ENCODE data around the gene SUPT6H. TPM values are rescaled to one million over a fixed set of nuclear protein-coding genes. Genes with fewer than 3 reads are reported as not detected.

The SUPT6H gene
- polyA plus RNA-seq, 1 of the 3 experiments (the other 2 are of a cell fraction): 26.9 TPM

DNA sequence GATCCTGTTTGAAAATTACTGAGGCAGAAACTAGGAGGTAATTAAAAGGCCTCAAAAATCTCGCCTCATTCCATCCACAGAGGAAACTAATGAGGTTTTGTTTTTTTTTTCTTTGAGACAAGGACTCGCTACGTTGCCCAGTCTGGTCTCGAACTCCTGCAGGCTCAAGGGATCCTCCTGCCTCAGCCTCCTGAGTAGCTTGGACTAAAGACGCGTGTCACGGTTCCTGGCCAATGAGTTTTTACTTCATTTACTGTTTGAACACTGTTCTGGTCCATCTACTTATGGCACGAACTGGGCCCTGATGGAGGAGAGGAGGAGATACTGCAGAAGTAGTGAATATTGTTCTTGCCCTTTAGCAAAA is 16.4 kb upstream of the SUPT6H start:
- Histone ChIP-seq H3K4me3 (ENCODE audit: low read depth in 2 of 2, low read length in 1 of 2) (peak overlapping the region; percentile 67 to 95), H3K4me1 (ENCODE audit: control insufficient read depth in 1 of 2, insufficient read depth in 2 of 2, low read depth in 1 of 2, low read length in 1 of 2) (peaks cover 6 to 14% of the 10 kb centered on the region in 2 experiments; a peak in 3 of 4 replicates), H3K79me2 (ENCODE audit: insufficient read depth) (peaks cover 55% of the 10 kb centered on the region), H3K36me3 (replicated peaks in 1 of 2; ENCODE audit: control insufficient read depth in 1 of 2, insufficient read depth in 2 of 2, low read length in 1 of 2) (peaks cover 32 to 44% of the 10 kb centered on the region in 2 experiments), H3K27me3 (ENCODE audit: insufficient read depth) (no peaks in the 10 kb centered on the region), H3K4me2 (peak overlapping the region; percentile 97), H3K9me3 (no peaks in the 10 kb centered on the region), H3F3A (replicated peaks; ENCODE audit: insufficient read depth) (peaks cover 35% of the 10 kb centered on the region), H3K9me2 (no peaks in the 10 kb centered on the region), H3K9ac (peak overlapping the region; percentile 72), H3K27ac (ENCODE audit: low read depth in 2 of 2, low read length in 1 of 2) (peak overlapping the region; percentile 60 to 85), H4K20me1 (ENCODE audit: insufficient read depth) (peaks cover 9% of the 10 kb centered on the region), H2AFZ (ENCODE audit: low read depth) (peak overlapping the region; percentile 74)
- POLR2A ChIA-PET: interaction anchor here (0.9 to 1.7 kb wide), 4 partner anchors 11 to 74 kb away, joined by 3 to 7 read pairs (median 5); partner anchors contain the start of genes RPL23A, SDF2 and SUPT6H
- CTCF ChIA-PET: interaction anchor here (0.5 to 4.1 kb wide), 16 partner anchors 11 to 410 kb away, joined by 3 to 50 read pairs (median 4); partner anchors contain the start of genes NEK8, SDF2, SUPT6H and TLCD1
- WGBS (ENCODE audit: low lambda C conversion rate): 51% methylated on average over 8 of the region's 8 CpGs
- no peak for DNase-seq
- TF ChIP-seq FOSL2 (IDR thresholded peaks at IDR 0.05; ENCODE audit: borderline replicate concordance, low read depth) (no peak), JUND (IDR thresholded peaks at IDR 0.05) (no peak), NFIC (IDR thresholded peaks at IDR 0.05; ENCODE audit: borderline replicate concordance) (no peak), GATA2 (CRISPR knock-in tag; IDR thresholded peaks at IDR 0.05) (no peak), FOXJ3 (CRISPR knock-in tag; IDR thresholded peaks at IDR 0.05) (no peak), RFX5 (IDR thresholded peaks at IDR 0.05; ENCODE audit: low read length) (no peak), MEF2A (IDR thresholded peaks at IDR 0.05; ENCODE audit: borderline replicate concordance, low read depth) (no peak), TAF1 (IDR thresholded peaks at IDR 0.05; ENCODE audit: borderline replicate concordance, low read depth, low read length) (no peak), YY1 (IDR thresholded peaks at IDR 0.05; ENCODE audit: low read depth) (no peak), NRF1 (IDR thresholded peaks at IDR 0.05; ENCODE audit: low read depth, low read length) (no peak), TEAD4 (IDR thresholded peaks at IDR 0.05; ENCODE audit: borderline replicate concordance, insufficient read depth) (no peak)
- TF ChIP-seq, protein P1, sequence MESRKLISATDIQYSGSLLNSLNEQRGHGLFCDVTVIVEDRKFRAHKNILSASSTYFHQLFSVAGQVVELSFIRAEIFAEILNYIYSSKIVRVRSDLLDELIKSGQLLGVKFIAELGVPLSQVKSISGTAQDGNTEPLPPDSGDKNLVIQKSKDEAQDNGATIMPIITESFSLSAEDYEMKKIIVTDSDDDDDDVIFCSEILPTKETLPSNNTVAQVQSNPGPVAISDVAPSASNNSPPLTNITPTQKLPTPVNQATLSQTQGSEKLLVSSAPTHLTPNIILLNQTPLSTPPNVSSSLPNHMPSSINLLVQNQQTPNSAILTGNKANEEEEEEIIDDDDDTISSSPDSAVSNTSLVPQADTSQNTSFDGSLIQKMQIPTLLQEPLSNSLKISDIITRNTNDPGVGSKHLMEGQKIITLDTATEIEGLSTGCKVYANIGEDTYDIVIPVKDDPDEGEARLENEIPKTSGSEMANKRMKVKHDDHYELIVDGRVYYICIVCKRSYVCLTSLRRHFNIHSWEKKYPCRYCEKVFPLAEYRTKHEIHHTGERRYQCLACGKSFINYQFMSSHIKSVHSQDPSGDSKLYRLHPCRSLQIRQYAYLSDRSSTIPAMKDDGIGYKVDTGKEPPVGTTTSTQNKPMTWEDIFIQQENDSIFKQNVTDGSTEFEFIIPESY (IDR thresholded peaks at IDR 0.05; ENCODE audit: borderline replicate concordance, low read depth): no peak
- TF ChIP-seq, protein P2, sequence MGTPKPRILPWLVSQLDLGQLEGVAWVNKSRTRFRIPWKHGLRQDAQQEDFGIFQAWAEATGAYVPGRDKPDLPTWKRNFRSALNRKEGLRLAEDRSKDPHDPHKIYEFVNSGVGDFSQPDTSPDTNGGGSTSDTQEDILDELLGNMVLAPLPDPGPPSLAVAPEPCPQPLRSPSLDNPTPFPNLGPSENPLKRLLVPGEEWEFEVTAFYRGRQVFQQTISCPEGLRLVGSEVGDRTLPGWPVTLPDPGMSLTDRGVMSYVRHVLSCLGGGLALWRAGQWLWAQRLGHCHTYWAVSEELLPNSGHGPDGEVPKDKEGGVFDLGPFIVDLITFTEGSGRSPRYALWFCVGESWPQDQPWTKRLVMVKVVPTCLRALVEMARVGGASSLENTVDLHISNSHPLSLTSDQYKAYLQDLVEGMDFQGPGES (IDR thresholded peaks at IDR 0.05; ENCODE audit: low read depth, low read length): no peak
